AG09309 (cell line): ENCODE measurements around the gene CFL1.

Source experiments
- DNase-seq: peaks from one replicate; pipeline ENCODE4 v3.0.0-alpha.2; 2010; ENCODE audit warnings: low read depth
- H3K4me3 ChIP-seq: 2 replicates; pipeline ENCODE4 v1.5.1; 2011; ENCODE audit warnings: mild to moderate bottlenecking, low read depth, low read length, moderate library complexity; ENCODE audit not compliant: control insufficient read depth
- CTCF ChIP-seq: IDR thresholded peaks from 2 replicates; pipeline ENCODE4 v1.5.1; 2011; ENCODE audit warnings: mild to moderate bottlenecking, low read depth, low read length, inconsistent platforms; ENCODE audit not compliant: insufficient read depth, control insufficient read depth; ENCODE audit errors: missing control alignments

Gene CFL1

DNA sequence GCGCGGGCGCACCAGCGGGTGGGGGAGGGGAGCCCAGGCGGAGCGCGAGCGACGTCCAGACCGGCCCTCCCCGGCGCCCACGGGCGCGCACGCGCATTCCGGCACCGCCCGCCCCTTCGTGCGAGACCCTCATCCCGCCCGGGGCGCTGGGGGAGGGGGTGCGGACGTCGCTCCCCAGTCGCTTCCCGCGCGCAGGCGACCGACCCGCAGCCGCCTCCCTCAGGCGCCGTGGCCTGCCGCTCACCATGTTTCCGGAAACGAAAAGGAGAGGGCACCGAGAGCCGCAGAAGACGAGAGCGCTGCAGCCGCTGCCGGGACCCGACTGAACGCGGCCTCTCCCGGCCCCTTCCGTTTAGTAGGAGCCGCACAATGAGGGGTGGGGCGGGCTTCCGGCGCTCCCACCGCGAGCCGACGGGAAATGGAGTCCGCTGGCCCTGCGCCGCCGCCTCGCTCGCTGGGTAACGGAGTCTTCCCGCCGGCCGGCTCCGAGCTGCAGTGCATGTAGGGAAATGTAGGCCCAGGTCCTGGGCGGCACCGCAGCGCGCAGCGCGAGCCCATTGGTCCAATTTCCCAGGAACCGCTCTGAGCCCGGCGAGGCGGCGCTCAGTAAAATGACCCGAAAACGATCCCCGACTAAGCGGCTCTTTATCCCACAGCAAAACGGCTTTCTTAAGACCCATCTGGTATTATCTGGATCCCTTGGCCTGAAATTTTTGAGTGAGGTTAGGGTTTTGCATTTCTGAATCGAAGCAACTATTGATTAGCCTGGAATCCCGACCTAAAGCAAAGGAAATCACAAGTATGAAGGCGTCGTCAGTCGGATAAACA, at the start of gene CFL1:
Gene CFL1, minus strand, starts transcription at position 328 of the 828 bp plus-strand sequence. Its CDS starts 81 bp downstream, at position 247.
- peak within 1 kb of the TSS; percentile 84 for H3K4me3 ChIP-seq
- peak; percentile 79 for DNase-seq
- no peak for TF ChIP-seq CTCF

DNA sequence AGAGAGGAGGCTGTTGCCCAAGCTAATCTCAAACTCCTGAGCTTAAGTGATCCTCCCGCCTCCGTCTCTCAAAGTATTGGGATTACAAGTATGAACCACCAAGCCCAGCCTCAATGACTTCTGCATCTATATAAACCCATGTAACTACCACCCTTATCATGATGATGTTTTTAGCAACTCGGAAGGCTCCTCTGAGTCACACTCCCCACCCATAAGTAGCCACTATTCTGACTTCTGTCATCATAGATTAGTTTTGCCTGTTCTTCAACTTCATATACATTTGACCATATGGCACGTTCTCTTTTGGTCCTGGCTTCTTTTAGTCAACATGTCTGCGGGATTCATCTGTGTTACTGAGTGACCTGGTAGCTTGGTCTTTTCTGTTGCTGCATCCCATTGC, 48.6 kb upstream of the CFL1 start:
- no peak overlapping the region for H3K4me3 ChIP-seq
- DNase-seq = no peak
- no peak for TF ChIP-seq CTCF

- TF ChIP-seq CTCF = no peak
- no peak overlapping the region for H3K4me3 ChIP-seq
- no peak for DNase-seq
These were observed 45.7 kb upstream of the CFL1 start for GRCh38 chr11:65903715-65904114.

GRCh38 chr11:65903068-65903481, 45.1 kb upstream of the CFL1 start:
- TF ChIP-seq CTCF = no peak
- no peak for DNase-seq
- no peak overlapping the region for H3K4me3 ChIP-seq

DNA sequence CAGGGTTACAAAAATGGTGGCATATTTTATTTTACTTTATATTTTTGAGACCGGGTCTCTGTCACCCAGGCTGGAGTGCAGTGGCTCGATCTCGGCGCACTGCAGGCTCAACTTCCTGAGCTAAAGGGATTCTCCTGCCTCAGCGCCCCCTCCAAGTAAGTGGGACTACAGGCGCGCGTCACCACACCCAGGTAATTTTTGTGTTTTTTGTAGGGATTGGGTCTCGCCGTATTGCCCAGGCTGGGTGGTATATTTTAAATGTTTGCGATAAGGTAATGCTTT, 42.9 kb upstream of the CFL1 start:
- no peak for TF ChIP-seq CTCF
- no peak for DNase-seq
- H3K4me3 ChIP-seq = no peak overlapping the region; the same call in 1 of the 2 replicates

DNA sequence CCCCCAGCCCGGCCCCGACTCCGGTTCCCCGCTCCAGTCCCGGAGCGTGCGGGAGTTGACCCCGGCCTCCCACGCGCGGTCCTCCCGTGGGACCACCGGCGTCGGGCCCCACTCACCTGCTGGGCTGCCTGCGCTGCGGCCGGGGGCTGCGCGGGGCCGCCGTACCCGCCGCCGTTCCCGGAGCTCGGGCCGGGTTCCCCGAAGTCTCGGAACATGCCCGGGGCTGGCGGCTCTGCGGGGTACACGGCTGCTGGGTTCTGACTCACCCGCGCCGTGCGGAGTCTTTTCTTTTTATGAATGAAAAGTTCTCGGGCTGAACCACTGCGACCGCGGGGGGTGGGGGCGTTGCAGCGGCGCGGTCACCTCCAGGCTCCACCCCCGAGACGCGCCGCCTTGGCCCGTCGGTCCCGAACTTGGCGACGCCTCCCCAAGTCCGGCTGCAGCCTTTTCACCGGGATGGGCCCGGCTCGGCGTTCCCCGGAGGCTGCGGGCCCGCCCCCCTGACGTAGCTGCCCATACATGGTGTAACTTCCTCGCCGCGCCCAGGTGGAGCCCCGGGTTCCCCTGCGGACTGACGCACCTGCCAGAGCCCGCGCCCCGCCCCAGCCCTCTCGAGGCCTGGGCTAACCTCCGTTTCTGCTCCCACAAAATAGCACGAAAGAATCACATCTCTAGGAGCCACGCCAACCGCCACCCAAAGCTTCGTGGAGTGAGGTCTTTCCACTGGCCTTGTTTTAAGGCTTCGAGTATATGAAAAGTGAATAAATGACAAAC, 42.3 kb upstream of the CFL1 start, which contains the start of gene FOSL1:
Gene FOSL1, minus strand, starts transcription at position 264 of the 774 bp plus-strand sequence. Its CDS starts 49 bp downstream, at position 215.
- no peak for TF ChIP-seq CTCF
- DNase-seq = peak; percentile 86
- H3K4me3 ChIP-seq = peak within 1 kb of the TSS; percentile 100
